Measurements from ENCODE around the gene DESI2.
"Not testable (repeated sequence)": the region's sequence is repeated elsewhere in the genome, so short reads cannot be mapped to it uniquely, and the experiment has no call there.

Gene DESI2

DNA sequence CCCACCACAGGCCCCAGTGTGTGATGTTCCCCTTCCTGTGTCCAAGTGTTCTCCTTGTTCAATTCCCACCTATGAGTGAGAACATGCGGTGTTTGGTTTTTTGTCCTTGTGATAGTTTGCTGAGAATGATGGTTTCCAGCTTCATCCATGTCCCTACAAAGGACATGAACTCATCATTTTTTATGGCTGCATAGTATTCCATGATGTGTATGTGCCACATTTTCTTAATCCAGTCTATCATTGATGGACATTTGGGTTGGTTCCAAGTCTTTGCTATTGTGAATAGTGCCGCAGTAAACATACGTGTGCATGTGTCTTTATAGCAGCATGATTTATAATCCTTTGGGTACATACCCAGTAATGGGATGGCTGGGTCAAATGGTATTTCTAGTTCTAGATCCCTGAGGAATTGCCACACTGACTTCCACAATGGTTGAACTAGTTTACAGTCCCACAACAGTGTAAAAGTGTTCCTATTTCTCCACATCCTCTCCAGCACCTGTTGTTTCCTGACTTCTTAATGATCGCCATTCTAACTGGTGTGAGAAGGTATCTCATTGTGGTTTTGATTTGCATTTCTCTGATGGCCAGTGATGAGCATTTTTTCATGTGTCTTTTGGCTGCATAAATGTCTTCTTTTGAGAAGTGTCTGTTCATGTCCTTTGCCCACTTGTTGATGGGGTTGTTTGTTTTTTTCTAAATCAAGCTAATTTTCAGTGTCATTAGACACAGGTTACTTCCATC, 8.8 kb downstream of the DESI2 start:
- not testable (repeated sequence) for H3K4me3 ChIP-seq (ENCODE audit: low read length); H2AFZ ChIP-seq (ENCODE audit: low read depth, low read length); H3K9me3 ChIP-seq (ENCODE audit: low read length); H3K4me1 ChIP-seq (ENCODE audit: insufficient read depth, low read length); H3K27me3 ChIP-seq (ENCODE audit: insufficient read depth, low read length)
- peaks cover 17% of the 10 kb centered on the region for H3K36me3 ChIP-seq (ENCODE audit: insufficient read depth, low read length)

DNA sequence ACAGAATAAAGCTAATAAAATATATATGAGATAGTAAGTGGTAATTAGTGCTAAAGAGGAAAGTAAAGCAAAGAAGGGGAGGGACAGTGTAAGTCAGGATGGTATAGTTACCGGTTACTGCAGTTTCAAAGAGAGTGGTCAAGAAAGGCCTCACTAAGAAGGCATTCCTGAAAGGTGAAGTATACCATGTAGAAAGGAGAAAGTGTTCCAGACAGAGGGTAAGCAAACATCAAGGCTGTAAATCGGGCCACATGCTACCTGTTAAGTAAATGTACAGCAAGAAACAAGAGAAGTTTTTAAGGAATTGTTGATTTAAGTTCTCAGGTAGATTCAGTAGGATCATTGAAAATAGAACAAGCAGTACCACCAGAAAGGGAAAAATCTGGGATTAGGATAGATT, 9.7 kb downstream of the DESI2 start:
- peaks cover 11% of the 10 kb centered on the region for H3K36me3 ChIP-seq (ENCODE audit: insufficient read depth, low read length)
- H3K9me3 ChIP-seq (ENCODE audit: low read length), result peaks cover 2% of the 10 kb centered on the region
- no peak overlapping the region for H3K4me3 ChIP-seq (ENCODE audit: low read length)
- H2AFZ ChIP-seq (ENCODE audit: low read depth, low read length), result no peak overlapping the region
- H3K27me3 ChIP-seq (ENCODE audit: insufficient read depth, low read length), result no peaks in the 10 kb centered on the region
- no peaks in the 10 kb centered on the region for H3K4me1 ChIP-seq (ENCODE audit: insufficient read depth, low read length)

DNA sequence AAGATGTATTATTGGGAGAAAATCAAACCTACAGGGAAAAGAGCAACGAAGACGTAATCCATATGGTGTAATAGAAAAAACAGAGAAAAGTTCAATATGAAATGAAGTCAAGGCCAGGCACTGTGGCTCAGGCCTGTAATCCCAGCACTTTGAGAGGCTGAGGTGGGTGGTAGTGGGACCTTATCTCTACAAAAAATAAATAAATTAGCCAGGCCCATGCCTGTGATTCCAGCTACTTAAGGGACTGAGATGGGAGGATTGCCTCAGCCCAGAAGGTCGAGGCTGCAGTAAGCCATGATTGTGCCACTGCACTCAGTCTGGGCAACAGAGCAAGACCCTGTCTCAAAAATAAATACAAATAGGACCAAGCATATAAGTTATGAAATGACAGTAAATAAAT, 11.4 kb downstream of the DESI2 start:
- H3K4me1 ChIP-seq (ENCODE audit: insufficient read depth, low read length), result no peaks in the 10 kb centered on the region
- peaks cover 2% of the 10 kb centered on the region for H3K9me3 ChIP-seq (ENCODE audit: low read length)
- H2AFZ ChIP-seq (ENCODE audit: low read depth, low read length), result no peak overlapping the region
- no peaks in the 10 kb centered on the region for H3K27me3 ChIP-seq (ENCODE audit: insufficient read depth, low read length)
- peaks cover 4% of the 10 kb centered on the region for H3K36me3 ChIP-seq (ENCODE audit: insufficient read depth, low read length)
- H3K4me3 ChIP-seq (ENCODE audit: low read length), result no peak overlapping the region

DNA sequence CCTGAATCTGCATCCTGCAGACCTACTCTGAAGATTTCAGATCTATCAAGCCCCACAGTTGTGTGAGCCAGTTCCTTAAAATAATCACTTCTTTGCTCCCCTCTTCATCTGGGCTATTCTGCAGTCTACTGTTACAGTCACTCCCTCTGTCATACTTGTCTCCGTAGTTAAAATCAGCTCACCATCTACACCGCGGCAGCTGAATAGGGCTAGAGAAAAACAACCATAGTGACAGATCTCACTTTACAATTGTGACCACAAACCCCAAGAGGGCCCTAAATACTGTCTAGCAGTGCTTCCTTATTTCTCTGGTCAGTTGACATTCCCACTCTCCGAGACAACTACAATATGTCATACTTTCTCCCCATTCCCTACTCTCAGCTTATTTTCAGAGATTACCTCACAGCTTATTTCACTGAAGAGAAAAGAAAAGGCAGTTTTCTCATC, 12.9 kb downstream of the DESI2 start:
- H3K9me3 ChIP-seq (ENCODE audit: low read length), result peaks cover 2% of the 10 kb centered on the region
- H3K27me3 ChIP-seq (ENCODE audit: insufficient read depth, low read length), result no peaks in the 10 kb centered on the region
- no peaks in the 10 kb centered on the region for H3K4me1 ChIP-seq (ENCODE audit: insufficient read depth, low read length)
- no peak overlapping the region for H3K4me3 ChIP-seq (ENCODE audit: low read length)
- no peak overlapping the region for H2AFZ ChIP-seq (ENCODE audit: low read depth, low read length)
- H3K36me3 ChIP-seq (ENCODE audit: insufficient read depth, low read length), result peaks cover 2% of the 10 kb centered on the region

DNA sequence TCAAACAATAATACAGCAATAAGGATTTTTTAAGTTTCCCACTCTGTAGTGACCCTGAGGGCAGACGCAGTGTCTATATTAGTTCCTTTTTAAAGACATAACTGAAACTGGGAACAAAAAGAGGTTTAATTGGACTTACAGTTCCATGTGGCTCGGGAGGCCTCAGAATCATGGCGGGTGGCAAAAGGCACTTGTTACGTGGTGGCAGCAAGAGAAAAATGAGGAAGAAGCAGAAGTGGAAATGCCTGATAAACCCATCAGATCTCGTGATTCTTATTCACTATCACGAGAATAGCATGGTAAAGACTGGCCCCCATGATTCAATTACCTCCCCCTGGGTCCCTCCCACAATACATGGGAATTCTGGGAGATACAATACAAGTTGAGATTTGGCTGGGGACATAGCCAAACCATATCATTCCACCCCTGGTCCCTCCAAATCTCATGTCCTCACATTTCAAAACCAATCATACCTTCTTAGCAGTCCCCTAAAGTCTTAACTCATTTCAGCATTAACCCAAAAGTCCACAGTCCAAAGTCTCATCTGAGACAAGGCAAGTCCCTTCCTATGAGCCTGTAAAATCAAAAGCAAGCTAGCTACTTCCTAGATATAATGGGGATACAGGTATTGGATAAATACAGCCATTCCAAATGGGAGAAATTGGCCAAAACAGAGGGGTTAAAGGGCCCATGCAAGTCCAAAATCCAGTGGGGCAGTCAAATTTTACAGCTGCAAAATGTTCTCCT, 13.9 kb downstream of the DESI2 start:
- not testable (repeated sequence) for H2AFZ ChIP-seq (ENCODE audit: low read depth, low read length); H3K9me3 ChIP-seq (ENCODE audit: low read length); H3K36me3 ChIP-seq (ENCODE audit: insufficient read depth, low read length); H3K27me3 ChIP-seq (ENCODE audit: insufficient read depth, low read length); H3K4me1 ChIP-seq (ENCODE audit: insufficient read depth, low read length); H3K4me3 ChIP-seq (ENCODE audit: low read length)

DNA sequence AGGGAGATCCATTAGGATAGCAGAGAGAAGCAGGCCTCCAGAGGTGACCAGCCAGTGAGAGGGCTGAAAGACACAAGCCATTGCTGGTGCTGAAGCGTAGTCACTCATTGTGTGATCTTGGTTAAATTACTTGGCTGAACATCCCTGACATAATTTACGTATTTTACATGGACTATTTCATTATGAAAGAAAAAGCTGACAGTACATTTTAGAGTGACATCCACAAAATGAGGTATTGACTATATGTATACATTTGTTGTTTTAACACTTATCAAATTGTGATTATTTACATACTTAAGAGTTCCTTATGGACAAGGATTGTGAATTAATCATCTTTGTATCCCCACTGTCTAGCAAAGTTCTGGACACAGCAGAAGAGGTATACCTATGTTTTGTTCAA, 14.9 kb downstream of the DESI2 start:
- no peak overlapping the region for H2AFZ ChIP-seq (ENCODE audit: low read depth, low read length)
- H3K36me3 ChIP-seq (ENCODE audit: insufficient read depth, low read length), result peaks cover 3% of the 10 kb centered on the region
- no peak overlapping the region for H3K4me3 ChIP-seq (ENCODE audit: low read length)
- no peaks in the 10 kb centered on the region for H3K27me3 ChIP-seq (ENCODE audit: insufficient read depth, low read length)
- peaks cover 5% of the 10 kb centered on the region for H3K9me3 ChIP-seq (ENCODE audit: low read length)
- H3K4me1 ChIP-seq (ENCODE audit: insufficient read depth, low read length), result no peaks in the 10 kb centered on the region

DNA sequence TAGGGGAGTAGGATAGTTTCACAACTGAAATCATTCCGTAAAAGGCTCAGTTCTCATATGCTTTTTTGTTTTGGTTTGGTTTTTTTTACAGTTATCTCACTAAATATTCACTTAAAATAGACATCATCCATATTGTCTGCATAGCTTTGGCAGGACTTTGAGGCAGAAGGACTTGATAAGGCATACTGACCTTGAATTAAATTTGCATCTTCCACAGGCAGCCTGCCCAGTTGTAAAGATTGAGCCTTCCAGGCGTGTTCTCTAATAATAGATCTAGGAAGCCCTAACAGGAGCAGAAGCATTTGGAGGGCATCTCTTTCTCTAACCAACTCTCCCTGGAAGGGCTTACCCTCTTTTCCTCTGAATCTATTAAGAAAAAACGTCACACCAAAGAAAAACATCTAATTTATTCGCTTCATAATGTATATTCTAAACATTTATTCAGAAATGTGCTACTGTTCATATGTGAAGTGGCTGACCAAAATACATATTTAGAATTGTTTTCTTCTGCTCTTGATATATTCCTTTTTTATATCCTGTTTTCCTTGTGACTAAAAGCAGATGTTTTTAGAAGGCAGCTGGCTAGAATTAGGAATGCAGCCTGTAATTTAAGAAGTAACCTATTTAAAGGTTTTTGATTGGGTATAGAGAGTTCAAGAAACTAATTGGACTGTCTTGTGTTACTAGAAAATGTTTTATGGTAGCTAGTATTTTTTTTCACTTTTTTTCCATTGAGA, 20.2 kb downstream of the DESI2 start:
- Histone ChIP-seq H3K4me1 (ENCODE audit: insufficient read depth, low read length) (no peaks in the 10 kb centered on the region), H3K9me3 (ENCODE audit: low read length) (peaks cover 5% of the 10 kb centered on the region), H2AFZ (ENCODE audit: low read depth, low read length) (no peak overlapping the region), H3K27me3 (ENCODE audit: insufficient read depth, low read length) (no peaks in the 10 kb centered on the region), H3K4me3 (ENCODE audit: low read length) (no peak overlapping the region), H3K36me3 (ENCODE audit: insufficient read depth, low read length) (peaks cover 3% of the 10 kb centered on the region)

DNA sequence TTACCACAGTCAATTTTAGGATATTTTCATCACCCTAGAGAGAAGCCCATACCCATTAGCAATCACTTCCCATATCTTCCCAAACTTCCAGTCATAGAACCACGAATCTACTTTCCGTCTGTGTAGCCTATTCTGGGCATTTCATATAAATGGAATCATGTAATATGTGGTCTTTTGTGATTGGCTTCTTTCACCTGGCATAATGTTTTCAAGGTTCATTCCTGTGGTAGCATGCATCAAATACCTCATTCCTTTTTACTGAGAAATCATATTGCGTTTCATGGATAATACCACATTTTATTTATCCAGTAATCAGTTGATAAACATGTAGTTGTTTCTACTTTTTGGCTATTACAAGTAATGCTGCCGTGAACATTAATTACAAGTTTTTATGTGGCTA, 21.5 kb downstream of the DESI2 start:
- H3K4me1 ChIP-seq (ENCODE audit: insufficient read depth, low read length), result no peaks in the 10 kb centered on the region

DNA sequence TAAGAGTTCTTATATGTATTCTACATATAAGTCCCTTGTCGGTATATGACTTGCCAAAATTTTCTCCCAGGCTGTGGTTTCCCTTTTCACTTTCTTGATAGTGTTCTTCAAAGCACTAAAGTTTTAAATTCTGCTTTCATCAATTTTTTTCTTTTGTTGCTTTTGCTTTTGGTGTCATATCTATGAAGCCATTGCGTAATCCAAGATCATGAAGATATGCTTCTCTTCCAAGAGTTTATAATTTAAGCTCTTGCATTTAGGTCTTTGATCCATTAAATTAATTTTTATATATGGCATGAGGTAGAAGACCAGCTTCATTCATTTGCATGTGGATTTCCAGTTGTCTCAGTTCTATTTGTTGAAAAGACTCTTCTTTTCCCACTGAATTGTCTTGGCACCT, 22.2 kb downstream of the DESI2 start:
- Histone ChIP-seq H3K4me3 (ENCODE audit: low read length) (no peak overlapping the region), H3K27me3 (ENCODE audit: insufficient read depth, low read length) (no peaks in the 10 kb centered on the region), H3K4me1 (ENCODE audit: insufficient read depth, low read length) (no peaks in the 10 kb centered on the region), H3K9me3 (ENCODE audit: low read length) (peaks cover 5% of the 10 kb centered on the region), H2AFZ (ENCODE audit: low read depth, low read length) (no peak overlapping the region), H3K36me3 (ENCODE audit: insufficient read depth, low read length) (peaks cover 3% of the 10 kb centered on the region)

More for the DNA sequence above, 21.5 kb downstream of the DESI2 start:
- Histone ChIP-seq H3K9me3 (ENCODE audit: low read length) (peaks cover 5% of the 10 kb centered on the region), H3K36me3 (ENCODE audit: insufficient read depth, low read length) (peaks cover 3% of the 10 kb centered on the region), H3K27me3 (ENCODE audit: insufficient read depth, low read length) (no peaks in the 10 kb centered on the region), H3K4me3 (ENCODE audit: low read length) (no peak overlapping the region), H2AFZ (ENCODE audit: low read depth, low read length) (no peak overlapping the region)

DNA sequence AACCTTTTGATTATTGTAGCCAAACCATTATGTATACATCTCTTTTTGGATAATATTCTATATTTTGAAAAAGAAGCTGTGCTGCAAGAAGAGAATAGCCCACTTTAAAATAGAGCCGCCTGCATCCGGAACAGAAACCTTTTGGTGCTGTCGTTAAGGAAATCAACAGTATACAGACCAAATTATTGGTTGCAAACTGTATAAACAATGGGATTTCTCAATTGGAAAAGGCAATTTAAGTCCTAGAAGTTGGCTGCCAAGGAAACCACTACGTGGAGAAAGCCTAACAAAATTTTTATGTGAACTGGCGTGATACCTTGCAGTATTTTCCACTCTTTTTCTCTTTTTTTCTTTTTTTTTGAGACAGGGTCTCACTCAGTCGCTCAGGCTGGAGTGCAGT, 25.8 kb downstream of the DESI2 start:
- Histone ChIP-seq H3K4me1 (ENCODE audit: insufficient read depth, low read length) (no peaks in the 10 kb centered on the region), H3K36me3 (ENCODE audit: insufficient read depth, low read length) (peaks cover 4% of the 10 kb centered on the region), H3K27me3 (ENCODE audit: insufficient read depth, low read length) (no peaks in the 10 kb centered on the region), H3K4me3 (ENCODE audit: low read length) (no peak overlapping the region), H3K9me3 (ENCODE audit: low read length) (no peaks in the 10 kb centered on the region), H2AFZ (ENCODE audit: low read depth, low read length) (no peak overlapping the region)

DNA sequence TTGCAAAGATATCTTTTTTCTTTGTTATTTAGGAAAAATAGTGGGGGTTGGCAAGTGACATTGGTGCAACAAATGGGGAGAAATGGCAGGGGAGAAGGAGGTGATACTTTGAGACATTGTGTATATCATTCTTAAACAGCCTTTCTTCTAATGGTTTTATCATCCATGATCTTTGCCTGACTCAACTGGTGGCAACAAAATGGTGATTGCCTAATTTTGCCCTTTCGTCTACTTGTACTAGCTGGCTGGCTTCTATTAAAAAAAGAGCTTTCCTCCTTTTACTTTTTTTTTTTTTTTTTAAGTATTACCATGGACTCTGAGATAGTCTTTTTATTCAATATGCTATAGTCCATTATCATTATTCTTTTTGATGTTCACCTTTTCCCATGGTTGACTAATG, 27.7 kb downstream of the DESI2 start:
- no peaks in the 10 kb centered on the region for H3K9me3 ChIP-seq (ENCODE audit: low read length)
- H3K4me3 ChIP-seq (ENCODE audit: low read length), result no peak overlapping the region
- peaks cover 4% of the 10 kb centered on the region for H3K36me3 ChIP-seq (ENCODE audit: insufficient read depth, low read length)
- H2AFZ ChIP-seq (ENCODE audit: low read depth, low read length), result no peak overlapping the region
- no peaks in the 10 kb centered on the region for H3K27me3 ChIP-seq (ENCODE audit: insufficient read depth, low read length)
- no peaks in the 10 kb centered on the region for H3K4me1 ChIP-seq (ENCODE audit: insufficient read depth, low read length)

DNA sequence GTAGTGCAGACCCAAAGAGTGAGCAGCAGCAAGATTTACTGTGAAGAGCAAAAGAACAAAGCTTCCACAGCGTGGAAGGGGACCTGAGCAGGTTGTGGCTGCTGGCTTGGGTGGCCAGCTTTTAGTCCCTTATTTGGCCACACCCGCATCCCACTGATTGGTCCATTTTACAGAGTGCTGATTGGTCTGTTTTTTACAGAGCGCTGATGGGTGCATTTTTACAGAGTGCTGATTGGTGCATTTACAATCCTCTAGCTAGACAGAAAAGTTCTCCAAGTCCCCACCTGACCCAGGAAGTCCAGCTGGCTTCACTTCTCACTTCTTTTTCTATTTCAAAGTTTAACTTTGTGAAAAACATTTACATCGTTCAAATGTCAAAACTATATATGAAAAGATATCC, 29.2 kb downstream of the DESI2 start:
- not testable (repeated sequence) for H3K27me3 ChIP-seq (ENCODE audit: insufficient read depth, low read length); H3K4me1 ChIP-seq (ENCODE audit: insufficient read depth, low read length); H3K9me3 ChIP-seq (ENCODE audit: low read length); H3K4me3 ChIP-seq (ENCODE audit: low read length); H3K36me3 ChIP-seq (ENCODE audit: insufficient read depth, low read length); H2AFZ ChIP-seq (ENCODE audit: low read depth, low read length)

DNA sequence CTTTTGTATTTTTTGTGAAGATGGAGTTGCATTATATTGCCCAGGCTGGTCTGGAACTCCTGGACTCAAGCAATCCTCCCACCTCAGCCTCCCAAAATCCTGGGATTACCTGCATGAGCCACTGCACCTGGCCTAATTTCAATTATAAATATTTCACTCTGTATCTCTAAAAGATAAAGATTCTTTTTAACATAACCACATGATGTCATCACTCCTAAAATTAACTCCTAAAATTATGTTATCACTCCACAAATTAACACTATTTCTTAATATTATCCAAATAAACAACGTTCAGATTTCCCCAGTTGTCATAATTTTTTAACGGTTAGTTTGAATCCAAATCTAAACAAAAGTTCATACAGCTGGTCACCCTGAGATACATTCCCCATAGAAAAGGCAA, 43.0 kb downstream of the DESI2 start:
- H3K4me3 ChIP-seq (ENCODE audit: low read length), result no peak overlapping the region
- H3K36me3 ChIP-seq (ENCODE audit: insufficient read depth, low read length), result peaks cover 67% of the 10 kb centered on the region
- H2AFZ ChIP-seq (ENCODE audit: low read depth, low read length), result no peak overlapping the region
- peaks cover 6% of the 10 kb centered on the region for H3K9me3 ChIP-seq (ENCODE audit: low read length)
- H3K4me1 ChIP-seq (ENCODE audit: insufficient read depth, low read length), result no peaks in the 10 kb centered on the region
- no peaks in the 10 kb centered on the region for H3K27me3 ChIP-seq (ENCODE audit: insufficient read depth, low read length)
